Endodermal cell (in vitro differentiated cells): ENCODE data around the gene RPN1. TPM values are rescaled to one million over a fixed set of nuclear protein-coding genes. Genes with fewer than 3 reads are reported as not detected.
A peak's percentile ranks its signal among the peaks of the same experiment; 100 is the strongest.

Experiments used
- DNase-seq: peaks from one replicate; pipeline ENCODE4 v3.0.0-alpha.2; 2017
- H3K27ac ChIP-seq: 2 replicates; pipeline ENCODE4 v1.5.1; 2013; ENCODE audit warnings: mild to moderate bottlenecking, low read depth, low read length, moderate library complexity
- H3K27me3 ChIP-seq: 2 replicates; pipeline ENCODE4 v1.6.1; 2013; ENCODE audit warnings: mild to moderate bottlenecking, low read length, moderate library complexity; ENCODE audit not compliant: insufficient read depth, control insufficient read depth, poor library complexity, severe bottlenecking
- H3K36me3 ChIP-seq: 2 replicates; pipeline ENCODE4 v1.7.0; 2013; ENCODE audit warnings: mild to moderate bottlenecking, low read length, moderate library complexity; ENCODE audit not compliant: control insufficient read depth, insufficient read depth
- H3K4me1 ChIP-seq: one replicate; pipeline ENCODE4 v1.7.0; 2013; ENCODE audit warnings: low read length; ENCODE audit not compliant: control insufficient read depth, insufficient read depth
- H3K4me3 ChIP-seq: 2 replicates; pipeline ENCODE4 v1.5.1; 2013; ENCODE audit warnings: mild to moderate bottlenecking, low read length, moderate library complexity
- H3K9ac ChIP-seq: 2 replicates; pipeline ENCODE4 v1.6.1; 2013; ENCODE audit warnings: mild to moderate bottlenecking, low read length, moderate library complexity; ENCODE audit not compliant: poor library complexity, severe bottlenecking; ENCODE audit errors: extremely low read depth
- H3K9me3 ChIP-seq: 2 replicates; pipeline ENCODE4 v1.6.1; 2013; ENCODE audit warnings: mild to moderate bottlenecking, low read length, moderate library complexity; ENCODE audit not compliant: control insufficient read depth
- H3K27ac Mint-ChIP-seq: 2 replicates; pipeline ENCODE4 v1.8.0; 2020; ENCODE audit warnings: mixed read lengths
- H3K27me3 Mint-ChIP-seq: 2 replicates; pipeline ENCODE4 v1.8.0; 2021; ENCODE audit warnings: mild to moderate bottlenecking, mixed read lengths; ENCODE audit not compliant: insufficient read depth
- H3K36me3 Mint-ChIP-seq: 2 replicates; pipeline ENCODE4 v1.8.0; 2020; ENCODE audit warnings: low read depth, mixed read lengths
- H3K4me1 Mint-ChIP-seq: 2 replicates; pipeline ENCODE4 v1.8.0; 2020; ENCODE audit warnings: mixed read lengths
- H3K4me3 Mint-ChIP-seq: 2 replicates; pipeline ENCODE4 v1.8.0; 2020; ENCODE audit warnings: mild to moderate bottlenecking, moderate library complexity, mixed read lengths
- H3K9me3 Mint-ChIP-seq: 2 replicates; pipeline ENCODE4 v1.8.0; 2020; ENCODE audit warnings: mild to moderate bottlenecking, mixed read lengths
- CTCF ChIP-seq: fragments of 200-600 bp; sonication (generic); conservative IDR thresholded peaks from 2 replicates; pipeline ENCODE4 v1.5.0; 2021; ENCODE audit warnings: antibody characterized with exemption, mild to moderate bottlenecking
- WGBS, 2 experiments: methylation state at CpG; one replicate each; pipeline versions ENCODE4 v1.1.5 to v1.1.7; 2013; ENCODE audit warnings: missing lambda C conversion rate in 2 of 2, mixed read lengths in 1 of 2; ENCODE audit not compliant: insufficient coverage in 1 of 2, insufficient read length in 1 of 2; 5-methylcytosine and 5-hydroxymethylcytosine counted together
- long read RNA-seq, 4 experiments: library from polyadenylated mRNA in 2 of 4; library from RNA in 1 of 4; library from capped mRNA in 1 of 4; stranded (forward) in 3 of 4; unstranded in 1 of 4; transcript quantifications; one replicate each; pipeline ENCODE4 v2.0.0, GENCODE V29; 2020 to 2021; ENCODE audit warnings: inconsistent platforms in 1 of 4
- polyA plus RNA-seq, 2 experiments: library from polyadenylated mRNA; stranded (reverse); fragments of 50-300 nt; gene quantifications; one replicate each; pipeline ENCODE4 v1.2.3, GENCODE V29; 2013
- total RNA-seq, 2 donors: library from RNA; stranded (reverse); fragmentation: NEBNext Ultra II Directional in 1 of 2; extraction: Animal tissue kit (Norgen Biotek cat#: 25700) in 1 of 2; gene quantifications; 2 replicates in 1 of 2; 3 replicates in 1 of 2; pipeline ENCODE4 v1.2.1, GENCODE V29; 2021

RPN1 gene
- 100 to 1,000 TPM; 197 to 210 TPM for total RNA-seq
- polyA plus RNA-seq (2013, experiment 1 of 2) = 199 TPM
- 187 TPM for polyA plus RNA-seq (2013, experiment 2 of 2)
- long read RNA-seq, experiment 1, transcript RPN1-201 (10 exons, 2,314 nt) = major isoform, 35 of 64 reads
- long read RNA-seq, experiment 1, partial matches to known transcripts = 24 of 64 reads
- long read RNA-seq, experiment 1, other reads (novel, unspliced or antisense) = 5 of 64 reads
- long read RNA-seq, experiment 2, transcript RPN1-201 (10 exons, 2,314 nt) = major isoform, 464 of 505 reads
- long read RNA-seq, experiment 2, partial matches to known transcripts = 24 of 505 reads
- long read RNA-seq, experiment 2, other reads (novel, unspliced or antisense) = 17 of 505 reads
- long read RNA-seq, experiment 3, transcript RPN1-201 (10 exons, 2,314 nt) = major isoform, 887 of 1,017 reads
- long read RNA-seq, experiment 3, partial matches to known transcripts = 104 of 1,017 reads
- long read RNA-seq, experiment 3, other reads (novel, unspliced or antisense) = 26 of 1,017 reads
- long read RNA-seq, experiment 4, transcript RPN1-201 (10 exons, 2,314 nt) = major isoform, 74 of 89 reads
- long read RNA-seq, experiment 4, partial matches to known transcripts = 14 of 89 reads
- long read RNA-seq, experiment 4, other reads (novel, unspliced or antisense) = 1 of 89 reads

DNA sequence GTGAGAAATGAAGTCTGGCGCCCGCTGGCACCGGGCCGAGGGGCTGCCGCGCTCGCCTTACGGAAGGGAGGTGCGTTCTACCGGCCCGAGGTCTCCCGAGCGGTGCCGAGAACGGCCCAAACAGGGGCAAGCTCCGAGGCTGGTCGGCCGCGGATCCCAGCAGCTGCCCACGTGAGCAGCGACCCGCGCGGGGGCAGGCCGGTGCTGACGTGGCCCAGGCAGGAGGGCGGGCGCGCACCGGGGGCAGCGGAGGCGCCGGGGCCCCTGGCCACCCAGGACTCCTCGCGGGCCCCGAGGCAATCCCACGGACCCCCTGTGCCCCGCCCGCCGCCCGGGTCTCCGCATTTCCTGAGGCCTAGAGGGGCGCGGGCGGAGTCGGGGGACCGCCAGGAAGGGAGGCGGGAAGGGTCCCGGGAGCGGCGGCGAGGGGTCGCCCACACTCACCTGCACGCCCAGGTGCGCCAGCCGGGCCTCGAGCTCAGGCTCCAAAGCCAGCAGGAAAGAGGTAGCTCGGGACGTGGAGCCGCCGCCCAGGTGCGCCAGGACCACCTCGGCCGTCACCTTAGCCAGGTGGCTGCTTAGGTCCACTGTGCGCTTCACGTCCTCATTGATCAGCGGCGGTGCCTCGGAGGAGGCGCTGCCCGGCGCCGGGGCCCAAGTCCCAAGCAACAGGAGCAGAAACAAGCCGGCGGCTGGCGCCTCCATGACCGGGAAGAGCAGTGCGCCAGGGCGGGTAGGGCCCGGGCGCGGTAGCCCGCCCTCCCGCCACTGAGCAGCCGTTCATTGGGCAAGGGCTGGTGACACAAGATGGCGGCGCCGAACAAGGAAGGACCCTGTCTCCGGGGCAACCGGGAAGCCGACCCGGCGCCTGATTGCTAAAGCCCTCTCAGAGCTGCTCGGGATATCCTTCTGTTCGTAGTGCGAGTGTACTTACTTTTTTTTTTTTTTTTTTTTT, at the start of gene RPN1:
RPN1 (minus strand) TSS at position 723 of the 955 bp plus-strand sequence; CDS start at position 705, 18 bp downstream.
- H3K27me3 ChIP-seq = no peaks in the 10 kb centered on the region
- Mint-ChIP-seq H3K4me3 (peak within 1 kb of the TSS; percentile 81), H3K27me3 (no peaks in the 10 kb centered on the region), H3K36me3 (peaks cover 9% of the 10 kb centered on the region), H3K27ac (peak within 1 kb of the TSS; percentile 94), H3K4me1 (peaks cover 9% of the 10 kb centered on the region), H3K9me3 (peaks cover 8% of the 10 kb centered on the region)
- H3K9me3 ChIP-seq = peaks cover 5% of the 10 kb centered on the region
- peak within 1 kb of the TSS; percentile 92 for H3K4me3 ChIP-seq
- H3K4me1 ChIP-seq = no peaks in the 10 kb centered on the region
- peak within 1 kb of the TSS; percentile 87 for H3K27ac ChIP-seq
- peak within 1 kb of the TSS; percentile 97 for H3K9ac ChIP-seq
- no peak for TF ChIP-seq CTCF
- H3K36me3 ChIP-seq = peaks cover 15% of the 10 kb centered on the region
- 0% methylated on average over 11 to 95 of the region's 96 CpGs for WGBS, 2 experiments
- peak; percentile 98 for DNase-seq

DNA sequence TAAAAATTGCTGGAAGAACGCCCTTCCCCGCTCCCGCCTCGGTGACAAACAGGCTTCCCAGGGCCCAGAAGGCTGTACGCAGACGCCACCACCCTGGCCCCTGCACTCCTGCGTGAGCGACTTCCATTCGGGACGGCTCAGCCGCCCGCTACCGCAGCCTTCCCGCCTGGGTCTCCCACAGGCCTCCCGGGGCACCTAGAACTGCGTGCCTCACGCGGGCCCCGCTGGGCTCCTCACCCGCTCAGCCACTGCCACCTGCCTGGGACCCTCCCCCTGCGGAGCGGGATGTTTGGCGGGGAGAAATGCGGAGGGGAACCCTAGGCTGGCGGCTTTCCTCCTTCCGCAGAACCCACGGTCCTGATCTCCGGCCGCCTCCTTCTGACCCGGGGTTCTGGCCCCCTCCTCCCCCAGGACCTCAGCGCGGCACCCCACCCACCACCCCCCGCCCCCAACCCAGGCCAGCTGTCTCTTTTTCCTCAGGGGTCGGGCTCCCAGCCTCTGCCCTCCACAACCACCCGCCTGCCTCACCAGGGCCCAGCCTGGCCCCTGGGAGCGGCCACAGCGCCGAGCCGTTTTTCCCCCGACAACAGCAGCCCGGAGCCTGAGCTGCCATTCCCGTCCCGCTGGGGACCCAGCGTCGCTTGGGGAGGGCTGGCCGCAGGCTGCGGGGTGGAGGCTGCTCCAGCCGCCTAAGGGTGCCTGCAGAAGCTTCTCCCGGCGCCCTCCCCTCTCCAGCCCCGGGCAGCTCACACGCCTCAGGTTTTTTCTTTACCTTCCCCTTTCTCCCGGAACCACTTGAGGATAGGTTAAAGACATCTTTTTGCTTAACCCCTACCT, 47.8 kb upstream of the RPN1 start:
- Mint-ChIP-seq H3K27me3 (no peaks in the 10 kb centered on the region), H3K27ac (no peak overlapping the region), H3K4me1 (peaks cover 3% of the 10 kb centered on the region), H3K9me3 (no peaks in the 10 kb centered on the region), H3K36me3 (no peaks in the 10 kb centered on the region), H3K4me3 (peak overlapping the region; percentile 53)
- Histone ChIP-seq H3K4me3 (no peak overlapping the region), H3K36me3 (no peaks in the 10 kb centered on the region), H3K4me1 (no peaks in the 10 kb centered on the region), H3K9me3 (no peaks in the 10 kb centered on the region), H3K27ac (no peak overlapping the region), H3K9ac (no peak overlapping the region), H3K27me3 (no peaks in the 10 kb centered on the region)
- WGBS, 2 experiments = 39 to 43% methylated on average over 26 to 46 of the region's 53 CpGs
- no peak for TF ChIP-seq CTCF
- DNase-seq = peak; percentile 81
